Measurements from ENCODE around the gene LARGE1.
A peak's percentile ranks its signal among the peaks of the same experiment; 100 is the strongest.

The LARGE1 gene

GRCh38 chr22:33496112-33496511 is 424.2 kb downstream of the LARGE1 start:
- H3K27me3 ChIP-seq, result no peaks in the 10 kb centered on the region
- H3K9ac ChIP-seq, result no peak overlapping the region
- H3K9me3 ChIP-seq, result no peaks in the 10 kb centered on the region
- no peak overlapping the region for H3K27ac ChIP-seq
- no peak for TF ChIP-seq Cebpa-rat (IDR thresholded peaks at IDR 0.05)
- no peaks in the 10 kb centered on the region for H3K36me3 ChIP-seq
- no peaks in the 10 kb centered on the region for H4K20me1 ChIP-seq
- H3K4me3 ChIP-seq, result no peak overlapping the region
- peaks cover 18% of the 10 kb centered on the region for H3K4me1 ChIP-seq
- no peak overlapping the region for H3K4me2 ChIP-seq

- Histone ChIP-seq H4K20me1 (no peaks in the 10 kb centered on the region), H3K27me3 (no peaks in the 10 kb centered on the region), H3K36me3 (0 out of 2 replicates have a peak, but pooled peaks cover 5% of the 10 kb centered on the region), H3K9me3 (peaks cover 8% of the 10 kb centered on the region; the same call in 1 of the 2 replicates), H3K27ac (no peak overlapping the region), H3K4me1 (peaks cover 18% of the 10 kb centered on the region), H3K4me3 (no peak overlapping the region), H3K9ac (no peak overlapping the region), H3K4me2 (no peak overlapping the region)
- TF ChIP-seq Cebpa-rat (IDR thresholded peaks at IDR 0.05), result no peak
Measured at GRCh38 chr22:33493476-33494205, 426.6 kb downstream of the LARGE1 start.

GRCh38 chr22:33492210-33492651 is 428.0 kb downstream of the LARGE1 start:
- Histone ChIP-seq H3K27me3 (no peaks in the 10 kb centered on the region), H3K36me3 (0 out of 2 replicates have a peak, but pooled peaks cover 5% of the 10 kb centered on the region), H3K4me3 (no peak overlapping the region), H3K9ac (peak overlapping the region; percentile 50), H3K4me1 (peaks cover 18% of the 10 kb centered on the region), H4K20me1 (no peaks in the 10 kb centered on the region), H3K9me3 (peaks cover 8% of the 10 kb centered on the region; the same call in 1 of the 2 replicates), H3K27ac (peak overlapping the region; percentile 52), H3K4me2 (peak overlapping the region; percentile 76)
- no peak for TF ChIP-seq Cebpa-rat (IDR thresholded peaks at IDR 0.05)

GRCh38 chr22:33487041-33487716 is 433.1 kb downstream of the LARGE1 start:
- Histone ChIP-seq H3K9ac (no peak overlapping the region), H3K4me2 (no peak overlapping the region), H3K9me3 (peaks cover 8% of the 10 kb centered on the region; the same call in 1 of the 2 replicates), H4K20me1 (no peaks in the 10 kb centered on the region), H3K4me1 (peaks cover 11% of the 10 kb centered on the region), H3K27me3 (no peaks in the 10 kb centered on the region), H3K36me3 (0 out of 2 replicates have a peak, but pooled peaks cover 5% of the 10 kb centered on the region), H3K4me3 (no peak overlapping the region), H3K27ac (no peak overlapping the region)
- TF ChIP-seq Cebpa-rat (IDR thresholded peaks at IDR 0.05), result no peak

GRCh38 chr22:33481550-33481949 is 438.7 kb downstream of the LARGE1 start:
- H3K27me3 ChIP-seq, result no peaks in the 10 kb centered on the region
- no peak overlapping the region for H3K4me2 ChIP-seq
- no peak for TF ChIP-seq Cebpa-rat (IDR thresholded peaks at IDR 0.05)
- no peaks in the 10 kb centered on the region for H3K9me3 ChIP-seq
- no peak overlapping the region for H3K4me3 ChIP-seq
- H3K4me1 ChIP-seq, result peaks cover 12% of the 10 kb centered on the region; the same call in 1 of the 2 replicates
- H3K36me3 ChIP-seq, result no peaks in the 10 kb centered on the region
- no peak overlapping the region for H3K27ac ChIP-seq
- H4K20me1 ChIP-seq, result no peaks in the 10 kb centered on the region
- H3K9ac ChIP-seq, result no peak overlapping the region

DNA sequence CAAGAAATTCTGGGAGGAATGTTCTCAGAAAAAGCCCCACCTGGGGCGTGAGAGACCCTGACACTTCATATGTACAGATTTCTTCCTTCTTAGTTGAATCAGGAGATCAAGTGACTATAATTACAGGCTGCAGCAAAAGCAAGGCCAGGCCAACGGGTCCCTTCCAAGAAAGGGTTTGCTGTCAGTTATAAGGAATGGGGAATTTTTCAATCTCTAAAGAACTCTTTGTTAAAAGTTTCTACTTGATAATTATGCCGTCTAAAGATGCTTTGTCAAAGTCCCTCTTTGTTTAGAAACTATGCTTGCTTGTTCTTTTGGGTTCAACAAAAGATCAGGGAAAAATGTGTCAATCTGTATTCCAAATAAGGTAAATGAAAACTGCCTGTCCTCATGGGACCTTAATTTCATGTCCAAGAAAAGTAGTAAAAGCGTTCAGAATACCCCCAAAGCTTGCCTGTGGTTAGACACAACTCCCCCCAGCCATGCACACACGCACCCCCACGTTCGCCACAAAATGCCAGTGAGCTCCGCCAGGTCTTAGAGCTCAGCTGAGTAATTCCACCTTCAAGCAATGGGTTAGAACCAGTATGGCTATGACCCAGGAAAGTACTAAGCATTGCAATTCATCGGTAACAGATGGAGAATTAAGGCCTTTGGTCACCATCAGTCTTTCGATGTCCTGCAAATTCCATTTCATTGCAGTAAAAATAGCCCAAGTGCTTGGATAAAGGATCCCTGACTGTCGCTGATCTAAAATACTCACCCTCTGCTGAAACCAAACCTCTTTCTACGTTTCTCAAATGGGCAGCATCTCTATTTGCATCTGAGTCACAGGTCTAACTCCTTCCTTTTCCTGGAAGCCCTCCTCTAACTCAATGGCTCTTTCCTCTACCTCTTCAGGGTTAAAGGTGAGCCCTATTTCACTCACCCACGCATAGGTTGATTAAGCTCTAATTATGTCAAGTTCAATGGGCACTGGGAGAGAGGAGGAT is 442.9 kb downstream of the LARGE1 start:
- Histone ChIP-seq H3K9ac (no peak overlapping the region), H3K36me3 (no peaks in the 10 kb centered on the region), H3K9me3 (no peaks in the 10 kb centered on the region), H3K27me3 (no peaks in the 10 kb centered on the region), H3K27ac (no peak overlapping the region), H3K4me3 (no peak overlapping the region), H3K4me2 (no peak overlapping the region), H3K4me1 (peaks cover 41% of the 10 kb centered on the region), H4K20me1 (no peaks in the 10 kb centered on the region)
- TF ChIP-seq Cebpa-rat (IDR thresholded peaks at IDR 0.05), result no peak

DNA sequence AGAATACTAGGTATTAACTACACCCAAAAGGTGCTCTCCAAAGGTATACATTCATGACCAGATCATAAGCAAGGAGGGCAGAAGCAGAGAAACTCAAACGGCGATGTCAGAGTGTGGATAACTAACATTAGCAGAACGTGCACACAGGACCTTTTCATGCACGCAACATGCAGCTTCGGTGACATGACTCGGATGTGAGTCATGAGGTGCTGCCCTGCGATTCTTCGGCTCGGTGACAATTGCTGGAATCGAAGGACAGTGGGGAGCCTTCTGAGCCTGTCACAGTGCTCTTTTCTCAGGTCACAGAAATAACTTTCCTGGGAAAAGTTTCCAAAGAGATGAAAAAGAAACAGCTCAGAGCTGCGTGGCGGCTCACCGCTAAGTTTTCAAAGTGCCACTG is 443.6 kb downstream of the LARGE1 start:
- no peak overlapping the region for H3K27ac ChIP-seq
- no peaks in the 10 kb centered on the region for H3K36me3 ChIP-seq
- H3K4me1 ChIP-seq, result peaks cover 45% of the 10 kb centered on the region

DNA sequence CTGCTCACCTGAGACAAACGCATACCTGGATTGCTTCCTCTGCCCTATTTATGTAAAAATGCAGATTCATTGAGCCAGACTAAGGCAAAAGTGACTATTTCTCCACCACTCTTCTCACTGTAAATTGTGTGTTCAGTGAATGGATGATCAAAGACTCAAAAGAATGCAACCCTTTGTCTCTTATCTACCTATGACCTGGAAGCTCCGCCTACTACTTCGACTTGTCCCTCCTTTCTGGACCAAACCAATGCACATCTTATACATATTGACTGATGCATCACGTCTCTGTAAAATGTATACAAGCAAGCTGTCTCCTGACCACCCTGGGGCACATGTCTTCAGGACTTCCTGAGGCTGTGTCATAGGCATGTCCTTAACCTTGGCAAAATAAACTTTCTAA is 444.1 kb downstream of the LARGE1 start:
- no peak overlapping the region; the same call in 1 of the 2 replicates for H3K4me2 ChIP-seq
- H3K4me3 ChIP-seq, result no peak overlapping the region
- no peaks in the 10 kb centered on the region for H3K36me3 ChIP-seq
- H4K20me1 ChIP-seq, result no peaks in the 10 kb centered on the region
- H3K27me3 ChIP-seq, result no peaks in the 10 kb centered on the region
- peaks cover 45% of the 10 kb centered on the region for H3K4me1 ChIP-seq
- no peak for TF ChIP-seq Cebpa-rat (IDR thresholded peaks at IDR 0.05)
- no peaks in the 10 kb centered on the region for H3K9me3 ChIP-seq
- no peak overlapping the region for H3K27ac ChIP-seq
- no peak overlapping the region for H3K9ac ChIP-seq

More for the DNA sequence above, 443.6 kb downstream of the LARGE1 start:
- Histone ChIP-seq H4K20me1 (no peaks in the 10 kb centered on the region), H3K9me3 (no peaks in the 10 kb centered on the region), H3K9ac (no peak overlapping the region), H3K4me2 (no peak overlapping the region), H3K4me3 (no peak overlapping the region), H3K27me3 (no peaks in the 10 kb centered on the region)
- no peak for TF ChIP-seq Cebpa-rat (IDR thresholded peaks at IDR 0.05)

GRCh38 chr22:33474587-33474986 is 445.7 kb downstream of the LARGE1 start:
- H4K20me1 ChIP-seq, result no peaks in the 10 kb centered on the region
- H3K4me3 ChIP-seq, result no peak overlapping the region
- no peak for TF ChIP-seq Cebpa-rat (IDR thresholded peaks at IDR 0.05)
- no peak overlapping the region for H3K27ac ChIP-seq
- no peaks in the 10 kb centered on the region for H3K36me3 ChIP-seq
- H3K9ac ChIP-seq, result no peak overlapping the region
- no peaks in the 10 kb centered on the region for H3K9me3 ChIP-seq
- peaks cover 45% of the 10 kb centered on the region for H3K4me1 ChIP-seq
- H3K4me2 ChIP-seq, result peak overlapping the region; percentile 54
- H3K27me3 ChIP-seq, result no peaks in the 10 kb centered on the region
